ENCODE data around the gene TNFRSF1B. TPM values are rescaled to one million over a fixed set of nuclear protein-coding genes. Genes with fewer than 3 reads are reported as not detected.

TNFRSF1B gene
- total and polyA plus RNA-seq, 2 of the 8 experiments (the other 6 are each of a cell fraction or from before 2014, with no cell fraction given): 1.7 to 2.9 TPM

GRCh38 chr1:12194666-12195216 is 27.9 kb downstream of the TNFRSF1B start:
- H3K79me2 ChIP-seq (ENCODE audit: control insufficient read depth in 1 of 2, insufficient read depth in 2 of 2, low read length in 2 of 2): no peaks in the 10 kb centered on the region
- H2BK20ac ChIP-seq (ENCODE audit: low read length): no peak overlapping the region
- WGBS, 2 experiments (ENCODE audit: extremely low coverage in 1 of 2, insufficient coverage in 1 of 2, insufficient read length in 1 of 2, insufficient replicate concordance in 2 of 2, low coverage in 1 of 2, low lambda C conversion rate in 2 of 2, missing lambda C conversion rate in 1 of 2): 91% methylated on average over 14 of the region's 14 CpGs; no CpG with 5 or more reads in 1 of the 2 experiments
- H3K23ac ChIP-seq (ENCODE audit: insufficient read length): no peak overlapping the region
- H2BK12ac ChIP-seq (ENCODE audit: low read depth, low read length): no peak overlapping the region
- H3K23me2 ChIP-seq (ENCODE audit: low read depth, low read length): 0 out of 2 replicates have a peak, but pooled peaks cover 3% of the 10 kb centered on the region
- CTCF ChIA-PET (ENCODE audit: partially characterized antibody): interaction anchor here (1.0 to 16.7 kb wide), 5 partner anchors 8 to 88 kb away, joined by 4 to 165 read pairs (median 8); no protein-coding TSS in a partner anchor
- H4K8ac ChIP-seq (ENCODE audit: extremely low read depth, insufficient read depth, low read length): no peak overlapping the region
- no peak for TF ChIP-seq SRF (IDR thresholded peaks at IDR 0.05; ENCODE audit: low read depth, low read length)
- TF ChIP-seq RBBP5 (IDR thresholded peaks at IDR 0.05; ENCODE audit: borderline replicate concordance, low read depth, low read length): no peak
- no peak overlapping the region for H3K18ac ChIP-seq (ENCODE audit: extremely low read depth, low read length)
- peaks cover 0 to 5% (median 2%) of the 10 kb centered on the region in 4 experiments; a peak in 2 of 7 replicates for H3K4me1 ChIP-seq (replicated peaks in 1 of 4; ENCODE audit: control insufficient read depth in 3 of 4, insufficient read depth in 4 of 4, low read length in 3 of 4)
- no peak overlapping the region for H2BK120ac ChIP-seq (replicated peaks; ENCODE audit: low read depth, low read length)
- FAIRE-seq: no peak
- no peak overlapping the region for H3K27ac ChIP-seq (ENCODE audit: low read depth, low read length)
- H3K9ac ChIP-seq (replicated peaks in 1 of 4; ENCODE audit: extremely low read depth in 1 of 4, low read depth in 3 of 4, low read length in 3 of 4): no peak overlapping the region
- H2AFZ ChIP-seq (ENCODE audit: low read length): no peak overlapping the region
- no peak overlapping the region for H3K4me3 ChIP-seq (ENCODE audit: extremely low read depth in 1 of 4, insufficient read depth in 2 of 4, low read depth in 3 of 4, low read length in 4 of 4)
- H3K27me3 ChIP-seq (replicated peaks in 1 of 4; ENCODE audit: control insufficient read depth in 3 of 4, extremely low read depth in 1 of 4, insufficient read depth in 3 of 4, low read length in 3 of 4): no peaks in the 10 kb centered on the region; a peak in 1 of 7 replicates
- no peak overlapping the region for H2BK5ac ChIP-seq (ENCODE audit: low read depth, low read length)
- no peak overlapping the region for H4K91ac ChIP-seq (replicated peaks; ENCODE audit: insufficient read length, low read length)
- no peak overlapping the region for H3K14ac ChIP-seq (ENCODE audit: insufficient read length)
- no peak overlapping the region for H2BK15ac ChIP-seq (ENCODE audit: low read length)
- no peak overlapping the region for H3K56ac ChIP-seq (replicated peaks; ENCODE audit: insufficient read length, low read depth, low read length)
- H3K4me2 ChIP-seq (ENCODE audit: insufficient read depth in 1 of 2, low read depth in 2 of 2, low read length in 2 of 2): no peak overlapping the region
- no peak for DNase-seq (ENCODE audit: low read depth in 1 of 2, low spot score in 2 of 2)
- no peaks in the 10 kb centered on the region for H3K9me3 ChIP-seq (ENCODE audit: insufficient read depth in 2 of 2, low read depth in 1 of 2, low read length in 1 of 2)
- H2AK5ac ChIP-seq (ENCODE audit: low read depth, low read length): no peak overlapping the region
- H4K5ac ChIP-seq (ENCODE audit: insufficient read length, low read depth, low read length): no peak overlapping the region
- H3K4ac ChIP-seq (replicated peaks; ENCODE audit: insufficient read length, low read depth, low read length): no peak overlapping the region
- H3K79me1 ChIP-seq (ENCODE audit: low read depth, low read length): no peaks in the 10 kb centered on the region
- POLR2A ChIA-PET (ENCODE audit: partially characterized antibody): no interaction called here
- H3K36me3 ChIP-seq (ENCODE audit: control insufficient read depth in 2 of 4, insufficient read depth in 4 of 4, low read length in 3 of 4): no peaks in the 10 kb centered on the region
- peaks cover 0 to 1% of the 10 kb centered on the region in 2 experiments for H4K20me1 ChIP-seq (replicated peaks in 1 of 2; ENCODE audit: control insufficient read depth in 1 of 2, insufficient read depth in 2 of 2, low read length in 2 of 2)

All from H1 (cell line).